ENCODE data around the gene FAM174C.

Gene FAM174C

DNA sequence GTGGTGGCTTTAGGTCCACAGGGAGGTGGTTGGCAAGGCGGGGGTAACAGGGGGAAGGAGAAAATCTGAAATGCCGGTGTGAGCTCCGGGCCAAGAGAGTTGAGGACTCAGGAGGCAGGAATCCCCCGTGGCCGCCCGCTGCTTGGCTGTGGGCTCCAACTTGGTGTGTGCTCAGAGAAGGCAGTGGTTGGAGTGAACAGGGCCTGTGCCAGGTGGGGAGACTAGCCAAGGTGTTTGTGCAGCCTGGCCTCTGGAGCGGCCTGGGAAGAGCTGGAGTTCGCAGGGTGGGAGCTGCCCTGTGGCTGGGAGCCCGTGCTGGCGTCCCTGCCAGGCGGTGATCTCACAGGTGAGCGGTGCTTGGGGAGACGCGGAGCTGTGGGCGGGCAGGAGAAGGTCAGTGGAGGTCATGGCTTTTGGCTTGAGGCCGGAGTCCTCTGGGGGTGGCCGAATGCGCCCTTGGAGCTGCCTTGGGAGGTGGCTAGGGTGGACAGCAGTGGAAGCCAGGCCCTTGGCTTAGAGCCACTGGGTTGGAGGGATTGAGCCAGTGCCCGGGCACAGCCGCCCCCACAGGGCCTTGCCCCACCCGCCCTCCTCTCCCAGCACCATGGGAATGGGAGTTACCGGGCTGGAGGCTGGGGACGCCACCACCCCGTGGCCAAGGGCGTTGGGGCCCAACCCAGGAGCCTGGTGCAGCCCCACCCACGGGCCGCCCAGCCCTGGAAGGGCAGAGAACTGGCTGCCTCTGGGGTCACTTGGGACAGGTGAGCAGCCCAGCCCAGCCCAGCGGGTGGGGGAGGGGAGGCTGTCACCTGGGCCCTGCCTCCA lies 13.3 kb upstream of the FAM174C start:
- no peak for DNase-seq (ENCODE audit: low read depth)

DNA sequence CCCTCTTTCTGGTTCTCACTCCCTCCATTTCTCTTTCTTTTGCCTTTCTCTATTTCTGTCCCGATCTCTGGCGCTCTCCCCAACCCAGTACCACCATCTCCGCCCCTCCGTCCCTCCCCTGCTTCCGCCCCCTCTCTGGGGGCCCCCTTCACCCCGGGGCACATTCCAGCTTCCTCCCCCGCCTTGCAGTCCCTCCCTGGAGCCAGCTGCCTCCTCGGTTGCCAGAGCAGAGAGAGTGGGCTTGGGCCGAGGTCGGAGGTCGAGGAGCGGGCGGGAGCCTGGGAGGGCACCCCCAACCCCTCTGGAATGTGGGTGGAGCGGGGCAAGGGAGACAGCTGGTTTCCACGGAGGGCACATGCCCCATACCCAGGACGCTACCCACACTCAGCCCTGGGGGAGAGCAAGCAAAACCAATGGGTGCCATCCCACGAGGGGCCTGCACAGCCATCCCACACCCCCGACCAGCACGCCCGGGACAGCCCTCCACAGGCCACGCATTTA lies 12.7 kb upstream of the FAM174C start:
- DNase-seq (ENCODE audit: low read depth), result no peak

DNA sequence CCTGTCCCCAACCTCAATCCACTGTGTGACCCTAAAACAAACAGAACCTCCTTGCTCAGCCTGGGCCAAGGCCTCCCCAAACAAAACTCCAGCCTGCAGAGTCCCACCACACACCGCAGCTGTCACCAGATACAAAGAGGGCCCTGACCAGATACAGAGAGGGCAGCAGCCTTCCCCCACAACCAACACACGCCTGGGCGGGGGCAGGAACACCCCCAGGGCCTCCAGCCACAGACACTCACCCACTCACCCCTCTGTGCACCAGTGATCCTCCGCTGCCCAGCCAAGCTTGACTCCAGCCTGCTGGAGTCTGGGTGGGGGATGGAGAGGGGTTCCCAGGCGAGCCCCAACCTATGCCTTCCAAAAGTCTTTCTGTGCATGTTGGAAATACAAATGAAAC lies 12.1 kb upstream of the FAM174C start:
- no peak for DNase-seq (ENCODE audit: low read depth)

GRCh38 chr19:1264801-1265614 lies 10.3 kb upstream of the FAM174C start:
- no peak for DNase-seq (ENCODE audit: low read depth)

GRCh38 chr19:1265615-1266128 lies 9.7 kb upstream of the FAM174C start:
- DNase-seq (ENCODE audit: low read depth), result no peak

DNA sequence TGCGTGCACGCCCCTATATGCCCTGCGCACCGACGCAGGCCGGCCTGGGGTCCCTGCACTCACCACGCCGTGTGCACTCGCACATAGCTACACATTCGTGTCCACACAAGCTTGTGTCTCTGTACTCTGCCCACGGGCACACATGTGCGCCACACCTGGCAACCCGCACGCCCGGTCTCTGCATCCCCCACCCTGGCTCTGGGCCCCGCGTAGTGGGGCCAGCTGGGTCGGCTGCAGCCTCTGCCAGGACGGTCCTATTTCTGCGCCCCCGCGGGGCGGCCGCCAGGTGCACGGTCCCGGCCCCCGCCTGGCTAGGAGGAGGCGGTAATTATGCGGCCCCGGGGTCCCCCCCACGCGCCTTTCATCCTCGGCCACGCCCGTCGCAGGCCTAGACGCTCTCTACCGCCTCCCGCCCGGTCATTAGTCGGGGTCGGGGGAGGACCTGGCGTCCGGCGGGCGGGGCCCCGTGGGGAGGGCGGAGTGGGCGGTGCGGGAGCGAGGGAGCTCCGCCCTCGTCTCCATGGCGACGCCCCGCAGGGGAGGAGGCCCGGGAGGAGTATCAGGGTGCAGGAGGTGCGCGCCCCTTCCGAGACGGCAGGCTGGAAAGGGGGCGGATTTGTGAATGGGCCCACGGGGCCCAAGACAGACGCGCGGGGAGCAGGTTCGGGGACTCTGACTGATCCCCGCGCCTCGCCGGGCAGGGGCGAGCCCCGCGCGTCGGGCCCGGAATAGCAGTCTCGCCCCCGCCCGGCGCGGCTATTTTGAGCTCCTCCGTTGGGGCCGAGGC lies 9.0 kb upstream of the FAM174C start:
- no peak for DNase-seq (ENCODE audit: low read depth)

DNA sequence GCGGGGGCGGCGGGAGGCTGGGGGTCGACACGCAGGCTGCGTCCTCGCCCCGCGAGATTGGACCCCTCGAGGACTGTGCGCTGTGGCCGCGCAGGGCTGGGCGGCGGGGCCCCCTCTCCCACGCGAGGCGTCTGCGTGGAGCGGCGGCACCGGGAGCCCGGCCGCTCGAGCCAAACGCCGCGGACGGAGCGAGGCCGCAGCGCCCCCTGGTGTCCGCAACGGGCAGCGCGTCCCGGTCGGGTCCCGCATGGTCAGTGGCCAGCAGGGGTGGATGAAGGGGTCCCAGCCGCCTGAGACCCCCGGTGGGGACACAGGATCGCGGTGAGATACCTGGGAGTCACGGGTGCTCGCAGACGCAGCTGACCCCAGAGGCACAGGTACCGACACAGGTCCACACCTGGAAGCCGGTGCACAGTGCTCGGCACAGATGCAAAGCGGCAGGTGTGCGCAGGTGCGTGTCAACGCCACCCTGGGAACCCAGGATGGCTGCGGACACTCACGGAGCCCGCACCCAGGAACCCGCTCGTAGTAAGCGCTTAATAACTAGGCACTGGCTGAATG lies 8.3 kb upstream of the FAM174C start:
- no peak for DNase-seq (ENCODE audit: low read depth)

DNA sequence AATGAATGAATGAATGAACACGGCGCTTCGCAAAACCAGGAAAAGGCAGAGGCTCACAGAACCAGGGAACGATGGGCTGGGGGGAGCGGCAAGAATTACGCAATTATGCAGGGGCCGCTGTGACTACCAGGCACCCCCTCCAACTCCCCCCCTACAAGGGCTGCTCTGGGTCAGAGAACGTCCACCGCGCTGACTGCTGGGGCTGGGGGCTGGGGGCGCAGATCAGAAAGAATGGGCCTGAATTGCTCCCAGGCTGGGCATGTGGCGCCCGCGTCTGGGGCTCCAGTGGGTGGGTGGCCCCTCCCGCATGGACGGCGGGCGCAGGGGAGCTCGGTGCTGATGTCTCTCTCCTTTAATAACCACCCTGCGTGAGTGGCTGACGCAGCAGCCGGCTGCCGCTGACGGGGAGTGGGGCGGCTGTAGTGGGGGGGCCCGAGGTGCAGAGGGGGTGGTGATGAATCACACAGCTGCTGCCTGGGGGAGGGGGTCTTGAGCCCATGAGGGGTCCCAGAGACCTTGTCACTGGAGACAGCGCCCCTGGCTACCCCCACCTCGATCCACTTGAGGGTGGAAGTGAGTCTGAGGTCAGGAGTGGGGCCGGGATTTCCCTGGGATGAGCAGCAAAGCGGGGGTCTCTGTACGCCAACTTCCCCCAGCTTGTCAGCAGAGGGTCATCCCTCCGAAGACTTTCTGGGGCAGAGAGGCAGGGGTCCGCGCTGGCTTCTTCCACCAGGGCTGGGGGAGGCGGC lies 7.7 kb upstream of the FAM174C start:
- no peak for DNase-seq (ENCODE audit: low read depth)

- no peak for DNase-seq (ENCODE audit: low read depth)
These were observed 6.9 kb upstream of the FAM174C start for GRCh38 chr19:1268226-1269064.

- DNase-seq (ENCODE audit: low read depth), result no peak
These were observed 6.3 kb upstream of the FAM174C start, which contains the start of gene CIRBP for GRCh38 chr19:1269065-1269477. CIRBP (plus strand) TSS chr19:1269332; CDS start chr19:1270934, 1,602 bp downstream.

- no peak for DNase-seq (ENCODE audit: low read depth)
These were observed 5.7 kb upstream of the FAM174C start for GRCh38 chr19:1269478-1270212.

- DNase-seq (ENCODE audit: low read depth), result no peak
These were observed 5.0 kb upstream of the FAM174C start for GRCh38 chr19:1270213-1270853.

- DNase-seq (ENCODE audit: low read depth), result no peak
These were observed 4.3 kb upstream of the FAM174C start for GRCh38 chr19:1270854-1271527.

DNA sequence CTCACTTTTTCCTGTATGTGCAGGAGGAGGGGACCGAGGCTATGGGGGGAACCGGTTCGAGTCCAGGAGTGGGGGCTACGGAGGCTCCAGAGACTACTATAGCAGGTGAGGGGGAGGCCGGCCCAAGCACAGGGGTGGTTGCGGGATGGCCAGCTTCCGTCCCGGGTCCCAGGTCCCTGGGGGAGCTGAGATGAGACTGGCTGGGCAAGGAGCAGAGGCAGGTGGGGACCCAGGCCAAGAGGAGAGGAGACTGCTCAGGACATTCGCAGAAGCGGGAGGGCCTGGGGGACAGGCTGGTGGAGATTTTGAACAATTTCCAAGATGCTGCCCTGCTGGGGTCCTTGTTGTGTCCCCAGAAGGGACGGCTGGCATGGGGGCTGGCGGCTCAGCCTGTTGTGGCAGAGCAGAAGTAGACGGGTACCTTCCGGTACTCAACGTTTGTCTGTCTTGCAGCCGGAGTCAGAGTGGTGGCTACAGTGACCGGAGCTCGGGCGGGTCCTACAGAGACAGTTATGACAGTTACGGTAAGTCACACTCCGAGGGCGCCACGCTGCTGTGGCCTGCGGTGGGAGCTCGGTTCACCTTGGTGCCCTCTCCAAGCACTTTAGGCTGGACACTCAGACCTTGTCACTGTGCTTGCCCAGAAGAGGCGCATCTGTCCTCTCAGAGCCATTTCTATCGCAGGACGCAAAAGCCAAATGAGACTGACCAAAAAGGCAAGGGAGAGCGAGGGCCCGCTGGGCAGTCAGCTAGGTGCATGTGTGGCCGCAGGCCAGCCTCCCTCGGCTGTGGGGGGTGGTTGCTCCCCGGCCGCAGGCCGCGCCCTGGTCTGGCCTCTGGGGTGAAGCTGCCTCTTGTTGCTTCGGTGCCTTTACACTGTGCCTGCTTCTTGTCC lies 3.6 kb upstream of the FAM174C start:
- no peak for DNase-seq (ENCODE audit: low read depth)

GRCh38 chr19:1272423-1273262 lies 2.7 kb upstream of the FAM174C start:
- DNase-seq (ENCODE audit: low read depth), result no peak

Measured in HS-5 (cell line).